ENCODE data around the gene BCKDHA.

GRCh38 chr19:41399091-41399490 lies 1.5 kb downstream of the BCKDHA start:
- TF ChIP-seq CTCF (IDR thresholded peaks at IDR 0.05), result no peak
- no peak for TF ChIP-seq EP300 (IDR thresholded peaks at IDR 0.05)
- no peak for TF ChIP-seq POLR2AphosphoS5 (IDR thresholded peaks at IDR 0.05)
- no peak for TF ChIP-seq POLR2A (IDR thresholded peaks at IDR 0.05; ENCODE audit: low read depth)

Data from esophagus muscularis mucosa (tissue), 4 donors.